Measurements from ENCODE around the gene GOPC.
"Not testable (repeated sequence)": the region's sequence is repeated elsewhere in the genome, so short reads cannot be mapped to it uniquely, and the experiment has no call there.

The GOPC gene

GRCh38 chr6:117548797-117549301 is 53.5 kb downstream of the GOPC start:
- peak; percentile 82 for DNase-seq (ENCODE audit: low spot score)

- peak; percentile 75 for DNase-seq (ENCODE audit: low spot score)
Observed at GRCh38 chr6:117547688-117548621, 54.4 kb downstream of the GOPC start.

- DNase-seq (ENCODE audit: low spot score) = no peak
Observed at GRCh38 chr6:117546674-117547073, 55.6 kb downstream of the GOPC start.

GRCh38 chr6:117545161-117545595 is 57.1 kb downstream of the GOPC start:
- DNase-seq (ENCODE audit: low spot score) = peak; percentile 86

- DNase-seq (ENCODE audit: low spot score) = no peak
Observed at GRCh38 chr6:117544716-117545115, 57.6 kb downstream of the GOPC start.

- DNase-seq (ENCODE audit: low spot score) = no peak
Observed at GRCh38 chr6:117542493-117542892, 59.8 kb downstream of the GOPC start.

GRCh38 chr6:117540670-117541069 is 61.6 kb downstream of the GOPC start:
- DNase-seq (ENCODE audit: low spot score) = no peak

GRCh38 chr6:117538615-117539014 is 63.7 kb downstream of the GOPC start:
- DNase-seq (ENCODE audit: low spot score) = no peak

GRCh38 chr6:117536317-117536716 is 66.0 kb downstream of the GOPC start:
- no peak for DNase-seq (ENCODE audit: low spot score)

GRCh38 chr6:117534974-117535373 is 67.3 kb downstream of the GOPC start:
- DNase-seq (ENCODE audit: low spot score) = no peak

GRCh38 chr6:117533775-117534174 is 68.5 kb downstream of the GOPC start:
- DNase-seq (ENCODE audit: low spot score) = no peak

GRCh38 chr6:117531809-117532725 is 70.2 kb downstream of the GOPC start:
- peak; percentile 26 for DNase-seq (ENCODE audit: low spot score)

GRCh38 chr6:117531346-117531745 is 71.0 kb downstream of the GOPC start:
- DNase-seq (ENCODE audit: low spot score) = no peak

GRCh38 chr6:117530467-117531242 is 71.7 kb downstream of the GOPC start:
- DNase-seq (ENCODE audit: low spot score) = no peak

- no peak for DNase-seq (ENCODE audit: low spot score)
Observed at GRCh38 chr6:117525607-117526006, 76.7 kb downstream of the GOPC start.

- no peak for DNase-seq (ENCODE audit: low spot score)
Observed at GRCh38 chr6:117521791-117522502, 80.4 kb downstream of the GOPC start.

GRCh38 chr6:117520603-117521395 is 81.5 kb downstream of the GOPC start:
- DNase-seq (ENCODE audit: low spot score) = no peak

GRCh38 chr6:117518870-117519269 is 83.4 kb downstream of the GOPC start:
- DNase-seq (ENCODE audit: low spot score) = no peak

GRCh38 chr6:117517995-117518394 is 84.3 kb downstream of the GOPC start:
- not testable (repeated sequence) for DNase-seq (ENCODE audit: low spot score)

- DNase-seq (ENCODE audit: low spot score) = no peak
Observed at GRCh38 chr6:117515326-117515725, 87.0 kb downstream of the GOPC start.
